Measurements from ENCODE around the gene CTTN.

The CTTN gene

GRCh38 chr11:70433038-70433437 lies 34.7 kb downstream of the CTTN start:
- no peak for TF ChIP-seq CTCF (IDR thresholded peaks at IDR 0.05; ENCODE audit: unreplicated experiment in 3 of 3)
- H3K27ac Mint-ChIP-seq, result no peak overlapping the region
- H3K4me3 Mint-ChIP-seq, result no peak overlapping the region
- H3K36me3 Mint-ChIP-seq (ENCODE audit: low read depth), result peaks cover 58% of the 10 kb centered on the region
- H3K9me3 Mint-ChIP-seq, result no peaks in the 10 kb centered on the region
- H3K27me3 Mint-ChIP-seq (ENCODE audit: low read depth), result no peaks in the 10 kb centered on the region
- no peaks in the 10 kb centered on the region for H3K4me1 Mint-ChIP-seq

GRCh38 chr11:70433526-70433925 lies 35.2 kb downstream of the CTTN start:
- TF ChIP-seq CTCF (IDR thresholded peaks at IDR 0.05; ENCODE audit: unreplicated experiment in 3 of 3), result no peak
- Mint-ChIP-seq H3K36me3 (ENCODE audit: low read depth) (peaks cover 60% of the 10 kb centered on the region), H3K27me3 (ENCODE audit: low read depth) (no peaks in the 10 kb centered on the region), H3K4me3 (no peak overlapping the region), H3K9me3 (no peaks in the 10 kb centered on the region), H3K4me1 (no peaks in the 10 kb centered on the region), H3K27ac (no peak overlapping the region)

GRCh38 chr11:70433966-70434812 lies 35.9 kb downstream of the CTTN start:
- Mint-ChIP-seq H3K36me3 (ENCODE audit: low read depth) (peaks cover 58% of the 10 kb centered on the region), H3K27ac (no peak overlapping the region), H3K27me3 (ENCODE audit: low read depth) (no peaks in the 10 kb centered on the region), H3K4me3 (no peak overlapping the region), H3K9me3 (no peaks in the 10 kb centered on the region), H3K4me1 (no peaks in the 10 kb centered on the region)
- TF ChIP-seq CTCF (IDR thresholded peaks at IDR 0.05; ENCODE audit: unreplicated experiment in 3 of 3), result no peak

GRCh38 chr11:70434813-70435278 lies 36.5 kb downstream of the CTTN start:
- peaks cover 64% of the 10 kb centered on the region for H3K36me3 Mint-ChIP-seq (ENCODE audit: low read depth)
- no peak overlapping the region for H3K27ac Mint-ChIP-seq
- TF ChIP-seq CTCF (IDR thresholded peaks at IDR 0.05; ENCODE audit: unreplicated experiment in 3 of 3), result no peak
- no peak overlapping the region for H3K4me3 Mint-ChIP-seq
- no peaks in the 10 kb centered on the region for H3K4me1 Mint-ChIP-seq
- H3K9me3 Mint-ChIP-seq, result no peaks in the 10 kb centered on the region
- H3K27me3 Mint-ChIP-seq (ENCODE audit: low read depth), result no peaks in the 10 kb centered on the region

- no peaks in the 10 kb centered on the region for H3K4me1 Mint-ChIP-seq
- H3K27ac Mint-ChIP-seq, result no peak overlapping the region
- no peaks in the 10 kb centered on the region for H3K9me3 Mint-ChIP-seq
- no peaks in the 10 kb centered on the region for H3K27me3 Mint-ChIP-seq (ENCODE audit: low read depth)
- peaks cover 67% of the 10 kb centered on the region for H3K36me3 Mint-ChIP-seq (ENCODE audit: low read depth)
- H3K4me3 Mint-ChIP-seq, result no peak overlapping the region
- no peak for TF ChIP-seq CTCF (IDR thresholded peaks at IDR 0.05; ENCODE audit: unreplicated experiment in 3 of 3)
Observed at GRCh38 chr11:70435361-70435760, 37.0 kb downstream of the CTTN start.

All from nephron (organoid).